Gastroesophageal sphincter (tissue), 4 donors: ENCODE measurements around the gene FURIN. TPM values are rescaled to one million over a fixed set of nuclear protein-coding genes. Genes with fewer than 3 reads are reported as not detected.

Experiments
- ATAC-seq: fragments of 150-250 bp; one replicate; pipeline ENCODE4 v1.9.1; 2016; ENCODE audit warnings: mild to moderate bottlenecking, moderate library complexity
- H3K27ac ChIP-seq, 4 donors: fragments of 200-600 bp; sonication (generic) in 3 of 4; 1 replicate in 3 of 4; 2 replicates in 1 of 4; pipeline ENCODE4 v1.5.1; 2016 to 2019
- H3K27me3 ChIP-seq: fragments of 200-600 bp; sonication (generic); one replicate; pipeline ENCODE4 v1.5.1; 2019
- H3K36me3 ChIP-seq, 2 donors: fragments of 200-600 bp; sonication (generic); one replicate each; pipeline ENCODE4 v1.5.1; 2019; ENCODE audit warnings: control low read depth in 1 of 2
- H3K4me1 ChIP-seq, 3 donors: fragments of 200-600 bp; sonication (generic); 1 replicate in 2 of 3; 2 replicates in 1 of 3; pipeline ENCODE4 v1.5.1; 2016 to 2019; ENCODE audit warnings: control low read depth in 2 of 3
- H3K4me3 ChIP-seq, 2 donors: fragments of 200-600 bp; sonication (generic); one replicate each; pipeline ENCODE4 v1.5.1; 2019; ENCODE audit warnings: mild to moderate bottlenecking in 1 of 2, moderate library complexity in 1 of 2
- H3K9me3 ChIP-seq, 3 donors: fragments of 200-600 bp; sonication (generic); one replicate each; pipeline ENCODE4 v1.5.1; 2017 to 2019; ENCODE audit warnings: control low read depth in 2 of 3
- CTCF ChIP-seq, 4 experiments: fragments of 200-600 bp in 2 of 4; fragments of 450-650 bp in 2 of 4; sonication (generic) in 1 of 4; IDR thresholded peaks; one replicate each; pipeline ENCODE4 v1.5.1; 2017 to 2019; ENCODE audit warnings: antibody characterized with exemption in 4 of 4, mild to moderate bottlenecking in 2 of 4, moderate library complexity in 2 of 4
- EP300 ChIP-seq: sonication (generic); formaldehyde crosslinking; IDR thresholded peaks from one replicate; pipeline ENCODE4 v1.6.1; 2017; ENCODE audit warnings: antibody characterized with exemption, mild to moderate bottlenecking
- POLR2A ChIP-seq, 2 donors: fragments of 450-650 bp; IDR thresholded peaks; one replicate each; pipeline ENCODE4 v1.6.1; 2017; ENCODE audit warnings: antibody characterized with exemption in 2 of 2, mild to moderate bottlenecking in 2 of 2, moderate library complexity in 1 of 2
- POLR2AphosphoS5 ChIP-seq: sonication (generic); formaldehyde crosslinking; IDR thresholded peaks from one replicate; pipeline ENCODE4 v1.6.1; 2017; ENCODE audit warnings: antibody characterized with exemption
- WGBS, 2 donors: methylation state at CpG; one replicate each; pipeline ENCODE4 v1.1.5; 2018; ENCODE audit warnings: low coverage in 1 of 2; 5-methylcytosine and 5-hydroxymethylcytosine counted together
- total RNA-seq, 4 donors: library from RNA; depleted of rRNA; stranded (reverse); fragments of >200 nt; gene quantifications; one replicate each; pipeline ENCODE4 v1.1.0, GENCODE V29; 2016

Gene FURIN
- total RNA-seq, 4 donors from 2014 or later: 34.1 to 75.4 (median 59.8) TPM

GRCh38 chr15:90877315-90877714 is 8.9 kb downstream of the FURIN start:
- Histone ChIP-seq H3K36me3 (peaks cover 0 to 72% of the 10 kb centered on the region in 2 donors), H3K9me3 (no peaks in the 10 kb centered on the region), H3K4me1 (peaks cover 0 to 25% (median 21%) of the 10 kb centered on the region in 3 donors), H3K4me3 (no peak overlapping the region), H3K27me3 (no peaks in the 10 kb centered on the region), H3K27ac (no peak overlapping the region)
- no peak for ATAC-seq
- TF ChIP-seq CTCF (IDR thresholded peaks at IDR 0.05) (no peak), POLR2AphosphoS5 (no peak), POLR2A (IDR thresholded peaks at IDR 0.05) (no peak), EP300 (no peak)
- 92% methylated on average over 2 of the region's 14 CpGs; no CpG with 5 or more reads in 1 of the 2 donors for whole genome bisulfite sequencing, 2 donors

GRCh38 chr15:90877996-90878395 is 9.6 kb downstream of the FURIN start:
- Histone ChIP-seq H3K4me3 (no peak overlapping the region), H3K27ac (no peak overlapping the region), H3K4me1 (peaks cover 0 to 24% (median 17%) of the 10 kb centered on the region in 3 donors), H3K36me3 (peaks cover 0 to 74% of the 10 kb centered on the region in 2 donors), H3K27me3 (no peaks in the 10 kb centered on the region), H3K9me3 (no peaks in the 10 kb centered on the region)
- no peak for ATAC-seq
- no peak for TF ChIP-seq CTCF (IDR thresholded peaks at IDR 0.05)
- no peak for TF ChIP-seq POLR2A (IDR thresholded peaks at IDR 0.05)
- TF ChIP-seq POLR2AphosphoS5: no peak
- 83 to 88% methylated on average over 5 to 8 of the region's 14 CpGs for WGBS, 2 donors

GRCh38 chr15:90878660-90879059 is 10.3 kb downstream of the FURIN start:
- Histone ChIP-seq H3K27ac (no peak overlapping the region), H3K4me1 (peaks cover 0 to 24% (median 17%) of the 10 kb centered on the region in 3 donors), H3K36me3 (peaks cover 0 to 74% of the 10 kb centered on the region in 2 donors), H3K9me3 (no peaks in the 10 kb centered on the region), H3K4me3 (no peak overlapping the region), H3K27me3 (no peaks in the 10 kb centered on the region)
- 67% methylated on average over 3 of the region's 15 CpGs; no CpG with 5 or more reads in 1 of the 2 donors for WGBS, 2 donors
- no peak for TF ChIP-seq CTCF (IDR thresholded peaks at IDR 0.05)
- TF ChIP-seq POLR2AphosphoS5: no peak
- TF ChIP-seq POLR2A (IDR thresholded peaks at IDR 0.05): no peak
- TF ChIP-seq EP300: no peak
- ATAC-seq: no peak

GRCh38 chr15:90879730-90880366 is 11.5 kb downstream of the FURIN start:
- no peak for TF ChIP-seq POLR2AphosphoS5
- Histone ChIP-seq H3K4me3 (no peak overlapping the region), H3K27ac (no peak overlapping the region), H3K9me3 (no peaks in the 10 kb centered on the region), H3K4me1 (peaks cover 0 to 25% (median 15%) of the 10 kb centered on the region in 3 donors), H3K27me3 (no peaks in the 10 kb centered on the region), H3K36me3 (peaks cover 0 to 74% of the 10 kb centered on the region in 2 donors)
- ATAC-seq: no peak
- no CpG with 5 or more reads among the region's 35 CpGs for WGBS, 2 donors

GRCh38 chr15:90880381-90881145 is 12.2 kb downstream of the FURIN start:
- no peak overlapping the region for H3K27ac ChIP-seq
- no peaks in the 10 kb centered on the region for H3K9me3 ChIP-seq
- no peak overlapping the region for H3K4me3 ChIP-seq
- no peaks in the 10 kb centered on the region for H3K27me3 ChIP-seq
- TF ChIP-seq POLR2AphosphoS5 (no peak), EP300 (no peak)
- H3K4me1 ChIP-seq: peaks cover 0 to 32% (median 22%) of the 10 kb centered on the region in 3 donors
- no CpG with 5 or more reads among the region's 16 CpGs for WGBS, 2 donors
- no peak for ATAC-seq
- peaks cover 0 to 70% of the 10 kb centered on the region in 2 donors for H3K36me3 ChIP-seq
